GM19239 (cell line): Measurements from ENCODE around the gene SLC30A7.
"Not testable (repeated sequence)": the region's sequence is repeated elsewhere in the genome, so short reads cannot be mapped to it uniquely, and the experiment has no call there.

Experiments used
- DNase-seq: peaks from one replicate; pipeline ENCODE4 v3.0.0; 2011; ENCODE audit warnings: low spot score; ENCODE audit not compliant: insufficient read length
- FAIRE-seq: peaks from 2 replicates; lab custom pipeline; 2011; peaks lifted over from hg19 to GRCh38; lab: Jason Lieb, UNC

The SLC30A7 gene

GRCh38 chr1:100895540-100896480, at the start of gene SLC30A7:
Gene SLC30A7, plus strand, starts transcription at chr1:100896090. Its CDS starts 173 bp downstream, at chr1:100896263.
- DNase-seq: peak; percentile 53
- peak; percentile 83 for FAIRE-seq

GRCh38 chr1:100847361-100848082, 48.4 kb upstream of the SLC30A7 start:
- FAIRE-seq: no peak
- DNase-seq: no peak

GRCh38 chr1:100851726-100852125, 44.2 kb upstream of the SLC30A7 start:
- FAIRE-seq (no peak), DNase-seq (no peak)

- DNase-seq: no peak
- peak; percentile 4 for FAIRE-seq
These were observed 42.9 kb upstream of the SLC30A7 start for GRCh38 chr1:100852976-100853375.

- DNase-seq, FAIRE-seq: not testable (repeated sequence)
These were observed 40.8 kb upstream of the SLC30A7 start for GRCh38 chr1:100855116-100855515.

GRCh38 chr1:100860397-100860991, 35.4 kb upstream of the SLC30A7 start:
- FAIRE-seq (no peak), DNase-seq (no peak)

- DNase-seq: no peak
- no peak for FAIRE-seq
These were observed 34.5 kb upstream of the SLC30A7 start for GRCh38 chr1:100861379-100861778.

GRCh38 chr1:100862591-100862990, 33.3 kb upstream of the SLC30A7 start:
- DNase-seq (no peak), FAIRE-seq (no peak)

GRCh38 chr1:100866041-100866900, 29.6 kb upstream of the SLC30A7 start:
- FAIRE-seq (peak; percentile 61), DNase-seq (no peak)

GRCh38 chr1:100866901-100867206, 29.0 kb upstream of the SLC30A7 start:
- DNase-seq: no peak
- no peak for FAIRE-seq

GRCh38 chr1:100868364-100868995, 27.4 kb upstream of the SLC30A7 start:
- peak; percentile 78 for FAIRE-seq

GRCh38 chr1:100869996-100870395, 25.9 kb upstream of the SLC30A7 start:
- FAIRE-seq: no peak
- DNase-seq: no peak

More at GRCh38 chr1:100868364-100868995, 27.4 kb upstream of the SLC30A7 start:
- no peak for DNase-seq

GRCh38 chr1:100874433-100874832, 21.5 kb upstream of the SLC30A7 start:
- DNase-seq: no peak
- FAIRE-seq: no peak

GRCh38 chr1:100875228-100875627, 20.7 kb upstream of the SLC30A7 start:
- FAIRE-seq (no peak), DNase-seq (no peak)

- FAIRE-seq: no peak
These were observed 19.6 kb upstream of the SLC30A7 start for GRCh38 chr1:100876291-100876690.

GRCh38 chr1:100879422-100879821, 16.5 kb upstream of the SLC30A7 start:
- FAIRE-seq (no peak), DNase-seq (no peak)

More at GRCh38 chr1:100876291-100876690, 19.6 kb upstream of the SLC30A7 start:
- no peak for DNase-seq

GRCh38 chr1:100881687-100882086, 14.2 kb upstream of the SLC30A7 start:
- DNase-seq (no peak), FAIRE-seq (no peak)

- FAIRE-seq: no peak
- no peak for DNase-seq
These were observed 13.2 kb upstream of the SLC30A7 start for GRCh38 chr1:100882698-100883097.

- no peak for FAIRE-seq
- DNase-seq: no peak
These were observed 11.9 kb upstream of the SLC30A7 start for GRCh38 chr1:100883963-100884362.
